Measurements from ENCODE around the gene FKBP4. TPM values are rescaled to one million over a fixed set of nuclear protein-coding genes. Genes with fewer than 3 reads are reported as not detected.
"Not testable (repeated sequence)": the region's sequence is repeated elsewhere in the genome, so short reads cannot be mapped to it uniquely, and the experiment has no call there.

The FKBP4 gene, protein sequence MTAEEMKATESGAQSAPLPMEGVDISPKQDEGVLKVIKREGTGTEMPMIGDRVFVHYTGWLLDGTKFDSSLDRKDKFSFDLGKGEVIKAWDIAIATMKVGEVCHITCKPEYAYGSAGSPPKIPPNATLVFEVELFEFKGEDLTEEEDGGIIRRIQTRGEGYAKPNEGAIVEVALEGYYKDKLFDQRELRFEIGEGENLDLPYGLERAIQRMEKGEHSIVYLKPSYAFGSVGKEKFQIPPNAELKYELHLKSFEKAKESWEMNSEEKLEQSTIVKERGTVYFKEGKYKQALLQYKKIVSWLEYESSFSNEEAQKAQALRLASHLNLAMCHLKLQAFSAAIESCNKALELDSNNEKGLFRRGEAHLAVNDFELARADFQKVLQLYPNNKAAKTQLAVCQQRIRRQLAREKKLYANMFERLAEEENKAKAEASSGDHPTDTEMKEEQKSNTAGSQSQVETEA
- total RNA-seq, result 30.7 and 32.9 TPM in 2 replicates

DNA sequence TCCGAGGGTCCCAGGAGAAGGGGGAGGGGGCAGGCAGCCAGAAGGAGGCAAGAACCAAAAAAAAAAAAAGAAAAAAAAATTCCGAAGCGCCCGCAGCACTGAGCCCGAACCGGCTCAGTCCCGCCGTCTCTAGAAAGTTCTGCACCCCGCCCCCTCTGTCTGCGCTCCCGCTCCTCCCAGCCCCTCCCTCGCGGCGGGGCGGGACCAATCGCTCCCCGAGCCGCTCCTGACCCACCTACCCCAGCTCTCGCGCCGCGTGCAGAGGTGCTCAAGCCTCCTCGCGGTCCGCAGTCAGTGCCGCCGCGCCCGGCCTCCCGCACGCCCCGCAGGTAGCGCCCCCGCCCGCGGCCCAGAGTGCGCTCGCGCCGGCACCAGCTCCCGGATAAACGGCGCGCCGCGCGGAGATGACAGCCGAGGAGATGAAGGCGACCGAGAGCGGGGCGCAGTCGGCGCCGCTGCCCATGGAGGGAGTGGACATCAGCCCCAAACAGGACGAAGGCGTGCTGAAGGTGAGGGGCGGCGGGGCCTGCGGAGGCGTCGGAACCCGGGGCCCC is at the start of gene FKBP4:
Gene FKBP4 (plus strand): TSS at position 235 of the 554 bp plus-strand sequence. CDS start 170 bp downstream, at position 405.
- peak; percentile 37 to 88 for DNase-seq (ENCODE audit: low read depth in 2 of 2)

DNA sequence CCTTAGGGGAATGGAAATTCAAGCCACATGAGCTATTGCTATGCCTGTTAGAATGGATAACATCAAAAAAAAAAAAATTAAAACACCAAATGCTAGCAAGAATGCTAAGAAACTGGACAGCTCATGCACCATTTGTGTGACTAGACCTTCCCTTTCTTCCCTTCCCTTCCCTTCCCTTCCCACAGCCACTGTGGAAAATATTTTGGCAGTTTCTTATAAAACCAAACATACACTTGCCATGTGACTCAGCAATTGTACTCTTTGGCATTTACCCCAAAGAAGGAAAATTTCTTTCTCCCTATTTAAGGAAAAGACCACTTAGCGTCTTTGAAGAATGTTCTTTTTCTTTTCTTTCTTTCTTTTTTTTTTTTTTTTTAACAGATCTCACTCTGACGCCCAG is 49.1 kb upstream of the FKBP4 start:
- DNase-seq (ENCODE audit: low read depth in 2 of 2), result no peak

DNA sequence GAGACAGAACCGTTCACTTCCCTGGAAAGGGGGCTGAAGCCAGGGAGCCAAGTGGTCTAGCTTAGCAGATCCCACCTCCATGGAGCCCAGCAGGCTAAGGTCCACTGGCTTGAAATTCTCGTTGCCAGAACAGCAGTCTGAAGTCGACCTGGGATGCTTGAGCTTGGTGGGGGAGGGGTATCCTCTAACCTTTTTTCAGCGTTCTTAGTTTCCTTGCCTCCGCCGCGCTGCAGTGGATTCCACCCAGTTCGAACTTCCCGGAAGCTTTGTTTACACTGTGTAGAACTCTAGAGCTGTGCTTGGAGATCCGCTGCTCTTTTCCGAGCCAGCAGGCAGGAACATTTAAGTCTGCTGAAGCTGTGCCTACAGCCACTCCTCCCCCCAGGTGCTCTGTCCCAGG is 45.2 kb upstream of the FKBP4 start:
- no peak for DNase-seq (ENCODE audit: low read depth in 2 of 2)

DNA sequence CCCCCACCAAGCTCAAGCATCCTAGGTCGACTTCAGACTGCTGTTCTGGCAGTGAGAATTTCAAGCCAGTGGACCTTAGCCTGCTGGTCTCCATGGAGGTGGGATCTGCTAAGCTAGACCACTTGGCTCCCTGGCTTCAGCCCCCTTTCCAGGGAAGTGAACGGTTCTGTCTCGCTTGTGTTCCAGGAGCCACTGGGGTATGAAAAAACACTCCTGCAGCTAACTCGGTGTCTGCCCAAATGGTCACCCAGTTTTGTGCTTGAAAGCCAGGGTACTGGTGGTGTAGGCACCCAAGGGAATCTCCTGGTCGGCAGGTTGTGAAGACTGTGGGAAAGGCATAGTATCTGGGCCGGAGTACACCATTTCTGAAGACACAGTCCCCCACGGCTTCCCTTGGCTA is 44.6 kb upstream of the FKBP4 start:
- DNase-seq (ENCODE audit: low read depth in 2 of 2), result no peak

DNA sequence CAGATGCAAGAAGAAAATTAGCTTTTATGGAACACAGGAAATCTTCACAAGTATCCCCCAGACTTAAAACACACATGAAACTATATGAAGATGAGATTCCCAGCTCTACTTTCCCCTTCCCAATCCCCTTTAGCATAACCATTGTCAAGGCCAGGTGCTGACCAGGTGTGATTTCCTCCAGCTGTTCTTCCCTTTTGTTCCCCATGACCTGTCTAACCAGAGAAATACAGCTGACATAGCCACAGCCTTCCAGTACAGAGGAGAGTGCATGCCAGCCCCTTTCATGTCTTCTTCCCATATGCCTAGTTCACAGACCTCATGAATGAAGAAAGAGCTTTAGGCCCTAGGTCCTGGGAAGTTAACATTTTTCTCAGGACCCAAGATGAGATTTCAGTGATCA is 43.5 kb upstream of the FKBP4 start:
- DNase-seq (ENCODE audit: low read depth in 2 of 2), result no peak

DNA sequence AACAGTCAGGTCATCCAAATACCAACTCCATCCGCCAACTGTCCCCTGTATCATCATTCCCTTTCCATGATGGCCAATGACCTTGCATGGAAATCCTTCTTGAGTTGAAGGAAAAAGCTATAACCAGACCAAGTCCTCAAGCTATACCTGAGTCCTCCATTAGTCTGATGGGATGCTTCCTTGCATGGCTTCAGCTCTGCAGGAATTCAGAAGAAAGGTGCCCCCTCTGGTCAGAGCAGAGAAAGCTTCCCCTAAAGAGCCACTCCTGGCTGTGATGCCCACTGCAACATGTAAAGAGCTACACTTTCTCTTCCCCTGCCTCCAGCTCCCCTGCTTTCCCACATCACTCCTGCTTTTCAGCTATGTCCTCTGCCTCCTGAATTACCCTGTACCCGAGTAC is 43.1 kb upstream of the FKBP4 start:
- DNase-seq (ENCODE audit: low read depth in 2 of 2), result no peak

DNA sequence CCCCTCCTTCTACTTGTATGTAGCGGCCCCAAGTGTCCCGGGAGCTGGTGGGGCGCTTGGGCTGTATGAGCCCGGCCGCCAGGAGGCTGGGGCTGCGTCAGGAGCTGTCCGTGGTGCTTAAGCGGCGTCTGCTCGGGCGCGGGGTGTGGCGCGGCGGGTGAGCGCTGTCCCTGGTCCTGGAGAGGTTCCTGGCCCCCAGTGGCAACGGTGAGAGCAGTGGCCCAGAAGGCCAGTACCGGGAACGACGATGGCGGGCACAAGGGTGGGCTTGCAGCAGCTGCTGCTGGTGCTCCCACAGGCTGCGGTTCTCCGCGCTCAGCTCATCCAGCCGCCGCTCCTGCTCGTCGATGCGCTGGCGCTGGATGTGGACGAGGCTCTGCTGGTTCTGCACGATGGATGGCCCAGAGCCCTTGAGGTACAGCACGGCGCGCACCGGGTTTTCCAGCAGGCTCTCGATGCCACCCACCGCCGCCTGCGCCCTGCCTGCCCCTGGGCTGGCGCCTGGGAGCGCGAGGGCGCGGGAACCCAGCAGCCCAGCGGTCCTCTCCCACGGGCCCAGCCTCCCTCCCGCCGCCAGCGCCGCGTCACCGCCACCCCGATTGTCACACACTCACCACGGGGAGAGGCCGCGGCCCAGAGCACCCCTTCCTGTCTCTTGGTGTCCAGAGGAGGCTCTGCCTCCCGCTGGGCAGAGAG is 41.9 kb upstream of the FKBP4 start:
- peak; percentile 12 to 72 for DNase-seq (ENCODE audit: low read depth in 2 of 2)

DNA sequence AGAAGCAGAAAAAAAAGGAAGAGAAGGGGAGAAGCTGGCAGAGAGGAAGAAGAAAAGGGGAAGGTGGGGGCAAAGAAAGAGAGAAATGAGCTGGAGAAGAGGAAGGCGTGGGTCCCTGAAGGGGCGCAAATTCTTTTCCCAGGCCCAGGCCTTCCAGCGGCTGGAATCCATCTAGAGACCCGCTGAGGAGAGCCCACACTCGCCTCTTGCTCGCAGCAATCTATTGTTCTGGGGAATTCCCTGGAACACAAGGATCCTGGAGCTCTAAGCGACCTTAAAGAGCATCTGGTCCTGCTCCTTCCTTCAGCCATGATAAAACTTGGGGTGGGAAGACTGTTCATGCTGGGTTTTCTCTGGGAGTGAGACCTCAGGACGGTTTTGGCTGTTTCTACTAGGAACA is 41.2 kb upstream of the FKBP4 start:
- no peak for DNase-seq (ENCODE audit: low read depth in 2 of 2)

DNA sequence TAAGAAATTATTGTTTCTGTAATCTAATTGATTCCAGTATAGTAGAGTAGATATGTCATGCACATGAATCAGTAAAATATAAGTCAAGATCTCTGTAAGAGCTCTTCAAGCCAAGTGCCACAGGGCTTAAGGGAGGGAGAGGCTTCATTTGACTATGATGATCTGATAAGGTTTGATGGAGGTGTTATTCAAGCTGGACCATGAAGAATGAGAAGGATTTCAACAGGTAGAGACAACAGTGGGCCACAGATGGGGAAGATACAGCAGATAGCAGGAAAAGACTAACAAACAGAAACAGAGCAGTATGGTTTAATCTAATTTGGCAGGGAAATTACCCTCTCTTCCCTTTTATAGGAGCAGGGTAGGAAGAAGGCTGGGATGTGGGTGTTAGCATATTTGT is 40.6 kb upstream of the FKBP4 start:
- DNase-seq (ENCODE audit: low read depth in 2 of 2), result no peak

DNA sequence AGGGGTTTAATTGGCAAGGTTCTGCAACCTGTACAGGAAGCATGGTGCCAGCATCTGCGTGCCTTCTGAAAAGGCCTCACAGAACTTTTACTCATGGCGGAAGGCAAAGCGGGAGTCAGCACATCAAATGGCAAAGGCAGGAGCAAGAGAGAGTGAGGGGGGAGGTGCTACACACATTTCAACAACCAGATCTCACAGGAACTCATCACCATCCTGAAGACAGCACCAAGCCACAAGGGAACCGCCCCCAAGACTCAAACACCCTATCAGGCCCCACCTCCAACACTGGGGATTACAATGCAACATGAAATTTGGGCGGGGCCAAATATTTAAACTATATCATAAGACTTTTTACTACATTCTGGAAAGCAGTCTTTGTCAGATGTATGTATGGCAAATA is 38.0 kb upstream of the FKBP4 start:
- no peak for DNase-seq (ENCODE audit: low read depth in 2 of 2)

DNA sequence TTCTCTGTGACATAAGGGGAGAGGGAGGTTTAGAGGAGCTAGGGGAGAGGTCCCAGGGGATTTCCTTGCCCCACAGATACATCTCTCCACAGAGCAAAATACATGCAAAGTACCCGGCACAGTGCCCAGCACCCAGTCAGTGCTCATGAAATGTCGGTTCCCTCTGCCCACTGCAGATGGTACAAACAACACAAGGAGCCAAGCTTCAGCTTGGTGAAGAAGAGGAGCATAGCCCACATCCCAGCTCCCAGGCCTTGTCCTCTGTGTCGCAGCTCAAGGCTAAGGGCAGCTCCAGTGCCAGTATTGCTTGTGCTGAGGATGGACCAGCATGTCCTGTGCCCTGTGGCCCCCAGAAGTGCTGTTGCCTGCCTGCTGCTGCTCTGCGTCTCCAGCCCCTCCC is 35.0 kb upstream of the FKBP4 start:
- no peak for DNase-seq (ENCODE audit: low read depth in 2 of 2)

DNA sequence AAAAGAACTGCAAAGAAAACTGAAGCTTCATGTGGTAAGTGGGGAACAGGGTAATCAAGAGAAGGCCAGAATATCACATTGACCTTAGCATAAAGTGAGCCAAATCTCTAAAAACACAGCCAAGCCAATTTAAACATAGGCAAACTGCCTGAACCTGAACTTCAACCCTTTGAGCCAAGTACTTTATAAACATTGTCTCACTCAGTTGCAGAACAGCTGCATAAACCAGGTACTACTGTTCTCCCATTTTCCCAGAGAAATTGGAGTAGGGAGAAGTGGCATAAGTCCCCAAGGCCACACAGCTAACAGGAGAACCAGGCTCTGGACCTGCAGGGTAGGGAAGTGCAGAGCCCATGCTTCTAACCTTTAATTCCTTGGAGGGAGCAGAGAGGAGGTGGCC is 30.4 kb upstream of the FKBP4 start:
- DNase-seq (ENCODE audit: low read depth in 2 of 2), result no peak

DNA sequence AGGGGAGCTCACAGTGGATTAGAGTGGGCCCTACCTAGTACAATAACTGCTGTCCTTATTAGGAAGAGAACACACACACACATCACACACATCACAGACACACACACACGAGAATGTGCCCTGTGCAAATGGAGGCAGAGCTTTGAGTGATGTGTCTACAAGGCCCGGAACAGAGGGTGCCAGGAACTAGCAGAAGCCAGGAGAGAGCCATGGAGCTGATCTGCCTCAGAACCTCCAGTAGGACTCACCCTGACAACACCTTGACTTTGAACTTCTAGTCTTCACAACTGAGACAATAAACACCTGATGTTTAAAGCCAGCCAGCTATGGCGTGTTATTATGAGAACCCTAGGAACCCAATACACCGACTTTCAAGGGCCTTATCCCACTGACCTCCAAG is 29.7 kb upstream of the FKBP4 start:
- no peak for DNase-seq (ENCODE audit: low read depth in 2 of 2)

DNA sequence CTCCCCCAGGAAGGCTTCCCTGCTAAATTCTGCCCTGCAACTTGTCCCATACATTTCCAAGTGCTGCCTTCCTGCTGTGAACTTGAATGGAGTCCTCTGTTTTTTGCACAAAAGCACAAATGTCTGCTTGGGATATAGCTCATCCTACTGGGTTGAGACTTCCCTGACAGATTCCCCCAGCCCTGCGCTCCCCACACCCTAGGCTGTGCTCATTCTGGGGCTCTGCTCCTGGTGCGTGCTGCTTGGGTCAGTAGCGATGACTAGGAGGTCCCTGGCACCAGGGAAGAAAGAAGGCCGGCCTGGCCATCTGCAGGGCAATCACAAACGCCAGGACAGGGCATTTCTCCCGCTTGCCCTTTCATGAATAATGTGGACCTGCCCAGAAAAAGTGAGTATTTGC is 29.2 kb upstream of the FKBP4 start:
- DNase-seq (ENCODE audit: low read depth in 2 of 2), result no peak

DNA sequence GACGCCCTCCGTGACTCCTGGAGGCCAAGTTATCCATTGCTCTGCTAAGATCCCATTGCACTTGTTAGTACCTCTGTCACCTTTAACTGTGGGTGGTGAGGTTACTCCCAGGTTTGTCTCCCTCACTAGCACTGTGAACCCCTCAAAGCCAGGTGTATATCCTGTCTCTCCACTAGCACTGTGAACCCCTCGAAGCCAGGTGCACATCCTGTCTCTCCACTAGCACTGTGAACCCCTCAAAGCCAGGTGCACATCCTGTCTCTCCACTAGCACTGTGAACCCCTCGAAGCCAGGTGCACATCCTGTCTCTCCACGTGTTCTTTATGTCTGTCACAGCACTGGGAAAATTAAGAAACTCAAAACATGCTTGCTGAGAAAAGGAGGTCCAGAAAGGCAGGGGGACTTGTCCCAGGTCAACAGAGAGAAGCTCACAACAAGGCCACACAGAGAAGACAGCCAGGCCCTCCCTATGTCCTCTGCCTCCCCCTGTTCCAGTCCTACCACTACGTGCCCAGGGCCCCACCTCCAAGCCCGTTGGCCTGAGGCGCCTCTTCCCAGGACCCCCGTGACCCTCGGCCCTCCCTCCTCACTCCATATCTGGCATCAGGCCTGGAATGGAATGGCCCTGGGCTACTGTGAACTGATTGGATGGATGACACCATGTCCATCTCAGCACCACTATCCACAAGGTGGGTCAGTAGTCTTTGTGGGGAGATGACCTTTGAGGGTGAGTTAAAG is 26.4 kb upstream of the FKBP4 start:
- DNase-seq (ENCODE audit: low read depth in 2 of 2), result peak in 1 of 2 donors; percentile 11

DNA sequence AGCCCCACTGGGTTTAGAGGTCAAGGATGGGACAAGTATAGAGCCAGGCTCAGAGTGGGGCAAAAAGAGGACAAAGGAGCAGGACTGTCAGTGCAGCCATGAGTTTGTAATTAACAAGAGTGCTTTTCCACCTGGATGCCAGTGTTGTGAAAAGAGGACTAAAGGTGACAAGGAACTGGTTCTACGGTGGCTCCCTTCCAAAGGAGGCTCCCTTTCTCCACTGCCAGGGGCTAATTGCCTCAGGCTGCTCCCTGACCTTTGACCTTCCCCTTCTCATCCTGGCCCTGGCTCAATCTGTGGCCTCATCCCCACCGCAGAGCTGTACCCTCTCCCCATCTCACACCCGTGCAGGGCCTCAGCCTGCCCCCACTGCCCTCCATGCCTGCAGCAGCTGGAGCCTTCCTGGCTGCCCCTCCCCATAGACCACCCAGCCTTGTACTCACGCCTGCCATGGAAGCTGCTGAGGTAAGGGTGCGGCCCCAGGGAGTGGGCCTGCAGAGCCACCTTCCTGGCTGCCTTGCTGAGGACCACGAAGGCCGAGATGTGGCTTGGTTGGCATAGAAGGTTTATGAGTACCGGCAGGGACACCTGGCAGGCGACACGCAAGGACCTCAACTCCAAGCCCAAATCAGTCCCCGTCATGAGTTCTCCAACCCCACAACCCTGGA is 24.8 kb upstream of the FKBP4 start:
- no peak for DNase-seq (ENCODE audit: low read depth in 2 of 2)

DNA sequence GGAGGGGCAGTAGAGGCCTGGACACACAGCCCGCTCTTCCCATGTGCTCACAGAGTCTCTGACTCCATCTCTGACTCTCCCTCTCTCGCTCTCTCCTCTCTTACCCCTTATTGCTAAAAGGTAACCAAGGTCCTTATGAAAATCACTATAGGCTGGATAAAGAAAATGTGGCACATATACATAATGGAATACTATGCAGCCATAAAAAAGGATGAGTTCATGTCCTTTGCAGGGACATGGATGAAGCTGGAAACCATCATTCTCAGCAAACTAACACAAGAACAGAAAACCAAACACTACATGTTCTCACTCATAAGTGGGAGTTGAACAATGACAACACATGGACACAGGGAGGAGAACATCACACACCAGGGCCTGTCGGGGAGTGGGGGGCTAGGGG is 24.2 kb upstream of the FKBP4 start:
- not testable (repeated sequence) for DNase-seq (ENCODE audit: low read depth in 2 of 2)

DNA sequence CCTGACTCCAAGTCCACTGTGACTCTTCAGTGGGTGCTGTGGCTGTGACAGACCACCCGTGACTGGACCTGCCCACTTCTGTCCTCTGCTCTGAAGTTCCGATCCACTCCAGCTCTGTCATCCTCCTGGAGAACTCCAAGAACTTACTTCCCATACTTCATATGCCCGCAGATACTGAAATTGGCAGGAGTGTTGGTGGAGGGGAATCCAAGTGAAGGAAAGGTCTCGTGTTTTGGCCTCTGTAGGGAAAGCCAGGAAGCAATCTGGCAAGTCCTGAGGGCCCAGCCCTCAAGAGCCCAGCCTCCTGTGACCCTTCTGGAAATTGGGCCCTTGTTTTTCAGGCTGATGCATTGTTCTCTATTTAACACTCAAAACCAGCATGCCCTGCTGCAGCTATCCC is 22.4 kb upstream of the FKBP4 start:
- DNase-seq (ENCODE audit: low read depth in 2 of 2), result no peak

DNA sequence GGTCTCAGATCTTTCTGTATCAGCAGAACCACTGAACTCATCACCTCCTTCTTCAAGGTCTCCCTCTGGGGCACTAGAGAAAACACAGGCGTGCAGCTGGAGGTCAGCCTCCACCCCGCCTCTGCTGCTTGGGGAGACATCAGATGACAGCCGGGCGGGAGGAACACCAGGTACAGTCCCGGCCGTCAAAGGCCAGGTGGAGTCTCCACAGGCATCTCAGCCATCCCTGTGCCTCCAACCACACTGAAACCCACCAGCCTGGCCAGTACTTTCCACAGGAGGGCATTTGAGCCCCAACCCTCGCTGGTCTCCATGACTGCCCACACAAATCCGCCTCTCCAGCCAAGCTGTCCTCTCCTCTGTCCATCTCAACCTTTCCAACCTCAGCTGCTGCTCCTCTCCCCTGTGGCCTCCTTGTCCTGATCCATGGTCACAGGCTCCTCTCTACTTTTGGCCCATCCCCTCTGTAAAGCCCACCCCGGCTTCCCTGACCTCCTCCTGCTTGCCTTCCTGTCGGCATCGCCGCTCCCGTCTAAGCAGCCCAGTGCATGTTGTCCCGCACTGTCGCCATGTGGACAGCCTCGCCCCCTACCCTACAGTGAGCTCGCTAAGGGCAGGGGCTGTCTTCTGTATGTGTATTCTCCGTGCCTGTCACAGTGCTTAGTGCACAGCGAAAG is 21.4 kb upstream of the FKBP4 start:
- DNase-seq (ENCODE audit: low read depth in 2 of 2), result no peak

DNA sequence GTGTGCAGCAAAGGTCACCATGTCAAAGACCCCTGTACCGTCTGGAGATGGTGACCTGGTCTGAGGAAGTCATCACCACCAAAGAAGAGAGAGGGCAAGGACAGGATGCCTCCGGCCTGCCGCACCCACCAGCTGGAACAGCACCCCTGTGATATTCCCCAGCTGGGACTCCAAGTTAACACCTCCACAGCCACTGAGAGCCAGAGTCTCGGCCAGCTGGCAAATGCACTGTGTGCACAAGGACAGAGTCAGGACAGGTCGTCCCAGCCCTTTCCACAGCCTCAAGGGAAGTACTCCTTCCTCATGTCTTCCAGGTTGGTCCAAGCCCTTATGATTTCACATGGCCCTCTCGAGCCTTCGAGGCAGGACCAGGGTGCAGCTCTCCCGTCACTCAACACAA is 19.3 kb upstream of the FKBP4 start:
- no peak for DNase-seq (ENCODE audit: low read depth in 2 of 2)
